Measurements from ENCODE around the gene PDIA5. TPM values are rescaled to one million over a fixed set of nuclear protein-coding genes. Genes with fewer than 3 reads are reported as not detected.

The PDIA5 gene
- total RNA-seq, 1 donor: 20.2 TPM

GRCh38 chr3:123039178-123039577 lies 27.6 kb upstream of the PDIA5 start:
- DNase-seq (ENCODE audit: low read depth in 2 of 3, low spot score in 2 of 3): no peak

GRCh38 chr3:123042413-123042812 lies 24.4 kb upstream of the PDIA5 start:
- DNase-seq (ENCODE audit: low read depth in 2 of 3, low spot score in 2 of 3): no peak

DNA sequence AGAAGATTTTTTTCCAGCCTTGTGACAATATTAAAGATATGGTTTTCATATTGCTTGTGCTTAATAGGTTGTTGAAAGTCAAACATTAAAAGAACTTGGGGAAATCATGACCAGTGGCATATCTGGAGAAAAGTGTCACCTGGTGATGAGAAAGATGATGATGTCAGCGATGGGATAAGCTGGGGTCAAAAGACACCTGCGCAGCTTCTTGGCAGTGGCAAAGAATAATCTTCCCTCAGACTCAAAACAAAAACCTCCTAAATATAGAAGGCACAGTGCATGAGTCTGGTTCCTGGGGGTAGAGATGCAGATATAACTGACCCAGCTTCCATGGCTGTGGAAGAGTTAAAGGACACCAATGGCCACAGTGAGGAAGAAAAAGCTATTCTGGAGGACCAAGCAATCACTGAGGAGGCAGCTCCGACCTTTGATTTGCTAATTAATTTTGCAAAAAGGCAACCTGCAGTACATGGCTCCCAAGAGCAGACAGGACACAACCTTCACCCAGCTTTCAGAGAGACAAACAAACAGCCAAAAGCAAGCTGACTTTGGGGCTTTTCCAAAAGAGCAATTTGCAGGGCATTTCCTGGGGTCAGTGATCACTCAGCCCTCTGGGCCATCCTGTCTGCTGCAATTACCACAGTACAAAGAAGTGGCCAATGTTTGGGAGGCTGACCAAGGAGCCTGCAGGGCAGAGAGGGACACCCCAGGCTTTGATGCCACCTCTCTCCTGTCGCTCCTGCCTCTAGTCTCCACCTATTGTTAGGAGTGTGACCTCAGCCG lies 21.7 kb upstream of the PDIA5 start:
- DNase-seq (ENCODE audit: low read depth in 2 of 3, low spot score in 2 of 3): no peak

DNA sequence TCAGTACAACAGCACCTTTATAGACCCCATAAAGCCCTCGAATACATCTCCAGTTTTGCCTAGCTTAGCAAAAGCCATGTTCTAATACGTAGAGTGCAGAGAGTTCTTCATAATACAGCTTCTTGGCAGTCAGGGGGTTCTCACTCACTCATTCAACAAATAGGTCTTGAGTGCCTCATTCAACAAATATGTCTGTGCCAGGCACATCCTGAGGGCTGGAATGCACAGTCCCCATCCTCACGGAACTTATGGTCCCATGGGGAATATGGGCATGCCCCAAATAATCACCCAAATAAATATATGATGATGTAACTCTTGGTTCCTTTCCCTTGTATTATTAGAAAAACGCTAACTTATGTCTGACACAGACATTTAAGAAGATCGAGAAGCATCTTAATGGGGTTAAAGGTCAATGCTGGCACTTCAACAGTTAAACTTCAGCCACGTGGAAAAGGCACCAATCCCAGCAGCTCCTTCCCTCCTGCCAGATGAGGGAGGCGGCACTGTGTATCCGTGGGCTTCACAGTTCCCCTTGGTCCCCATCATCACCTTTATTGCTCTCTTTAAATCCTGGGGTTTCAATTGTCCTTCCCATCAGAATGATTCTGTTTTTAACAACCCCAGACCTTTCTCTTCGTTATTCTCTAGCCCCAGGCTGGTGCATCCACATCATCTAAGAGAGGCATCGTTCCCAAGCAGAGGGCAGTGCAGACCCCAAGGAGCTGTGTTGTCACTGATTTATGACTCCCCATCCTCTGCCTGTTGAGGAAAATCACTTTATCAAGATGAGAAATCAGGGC lies 20.4 kb upstream of the PDIA5 start:
- no peak for DNase-seq (ENCODE audit: low read depth in 2 of 3, low spot score in 2 of 3)

- DNase-seq (ENCODE audit: low read depth in 2 of 3, low spot score in 2 of 3): no peak
Measured at GRCh38 chr3:123047062-123047319, 19.8 kb upstream of the PDIA5 start.

GRCh38 chr3:123048480-123049237 lies 18.2 kb upstream of the PDIA5 start:
- DNase-seq (ENCODE audit: low read depth in 2 of 3, low spot score in 2 of 3): no peak

GRCh38 chr3:123050666-123051065 lies 16.2 kb upstream of the PDIA5 start:
- no peak for DNase-seq (ENCODE audit: low read depth in 2 of 3, low spot score in 2 of 3)

GRCh38 chr3:123053107-123053506 lies 13.7 kb upstream of the PDIA5 start:
- no peak for DNase-seq (ENCODE audit: low read depth in 2 of 3, low spot score in 2 of 3)

GRCh38 chr3:123054109-123054778 lies 12.6 kb upstream of the PDIA5 start:
- DNase-seq (ENCODE audit: low read depth in 2 of 3, low spot score in 2 of 3): no peak

DNA sequence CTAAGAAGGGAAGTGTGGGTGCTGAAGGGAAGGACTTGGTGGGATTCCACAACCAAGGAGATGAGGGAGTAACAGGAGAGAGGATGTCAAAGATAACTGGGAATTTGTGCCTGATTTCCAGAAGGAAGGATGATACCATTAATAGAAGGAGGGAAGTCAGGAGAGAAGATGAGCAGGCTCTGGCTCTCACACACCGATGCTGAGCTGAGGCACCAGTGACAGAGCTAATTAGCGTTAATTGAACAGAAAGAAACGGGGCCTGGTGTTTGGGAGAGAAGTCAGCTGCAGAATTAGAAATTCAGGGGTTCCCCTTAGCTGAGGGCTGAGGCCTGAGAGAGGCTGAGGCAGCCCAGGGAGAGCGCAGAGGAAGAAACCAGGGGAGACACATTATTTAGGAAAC lies 11.9 kb upstream of the PDIA5 start:
- DNase-seq (ENCODE audit: low read depth in 2 of 3, low spot score in 2 of 3): no peak

DNA sequence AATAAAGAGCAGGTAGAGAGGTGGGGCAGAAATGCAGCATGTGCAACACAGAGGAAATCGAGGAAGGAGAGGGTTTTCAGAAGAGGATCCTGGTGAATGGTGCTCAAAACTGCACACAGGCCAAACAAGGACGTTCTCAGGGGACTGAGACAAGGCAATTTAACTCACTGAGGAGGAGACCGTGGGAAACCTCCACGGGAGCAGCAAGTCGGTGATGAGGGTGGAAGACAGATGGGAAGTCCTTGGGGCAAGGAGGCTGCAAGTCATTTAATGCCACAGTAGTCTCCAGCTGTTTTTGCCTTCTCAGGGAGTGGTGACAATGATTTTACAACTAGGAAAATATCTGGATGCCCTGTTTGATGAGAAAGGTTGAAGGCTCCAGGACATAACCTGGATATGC lies 11.5 kb upstream of the PDIA5 start:
- DNase-seq (ENCODE audit: low read depth in 2 of 3, low spot score in 2 of 3): no peak

- DNase-seq (ENCODE audit: low read depth in 2 of 3, low spot score in 2 of 3): no peak
Measured at GRCh38 chr3:123058505-123058904, 8.3 kb upstream of the PDIA5 start.

DNA sequence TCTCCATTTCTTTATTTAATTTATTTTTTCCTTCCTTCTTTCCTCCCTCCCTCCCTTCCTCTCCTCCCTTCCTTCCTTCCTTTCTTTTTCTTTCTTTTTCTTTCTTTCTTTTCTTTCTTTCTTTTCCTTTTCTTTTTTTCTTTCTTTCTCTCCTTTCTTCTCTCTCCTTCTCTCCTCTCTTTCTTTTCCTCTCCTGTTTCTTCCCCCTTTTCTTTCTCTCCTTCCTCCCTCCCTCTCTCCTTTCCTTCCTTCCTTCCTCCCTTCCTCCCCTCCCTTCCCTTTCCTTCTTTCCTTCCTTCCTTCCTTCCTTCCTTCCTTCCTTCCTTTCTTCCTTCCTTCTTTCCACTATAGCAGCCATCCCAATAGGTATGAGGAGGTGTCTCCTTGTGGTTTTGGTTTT lies 6.8 kb upstream of the PDIA5 start:
- no peak for DNase-seq (ENCODE audit: low read depth in 2 of 3, low spot score in 2 of 3)

DNA sequence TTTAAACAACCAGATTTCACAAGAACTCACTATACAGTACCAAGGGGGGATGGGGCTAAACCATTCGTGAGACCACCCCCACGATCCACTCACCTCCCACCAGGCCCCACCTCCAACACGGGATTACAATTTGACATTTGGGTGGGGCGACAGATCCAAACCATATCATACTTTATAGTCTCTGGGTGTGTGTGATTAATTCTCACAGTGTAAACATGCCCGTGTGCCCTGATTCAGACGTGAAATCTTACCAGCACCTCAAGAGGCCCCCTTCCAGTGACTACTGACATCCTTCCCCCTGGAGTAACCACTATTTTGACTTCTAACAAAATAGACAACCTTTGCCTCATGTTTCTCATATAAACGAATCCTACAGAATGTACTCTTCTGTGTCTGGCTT lies 5.0 kb upstream of the PDIA5 start:
- DNase-seq (ENCODE audit: low read depth in 2 of 3, low spot score in 2 of 3): no peak

DNA sequence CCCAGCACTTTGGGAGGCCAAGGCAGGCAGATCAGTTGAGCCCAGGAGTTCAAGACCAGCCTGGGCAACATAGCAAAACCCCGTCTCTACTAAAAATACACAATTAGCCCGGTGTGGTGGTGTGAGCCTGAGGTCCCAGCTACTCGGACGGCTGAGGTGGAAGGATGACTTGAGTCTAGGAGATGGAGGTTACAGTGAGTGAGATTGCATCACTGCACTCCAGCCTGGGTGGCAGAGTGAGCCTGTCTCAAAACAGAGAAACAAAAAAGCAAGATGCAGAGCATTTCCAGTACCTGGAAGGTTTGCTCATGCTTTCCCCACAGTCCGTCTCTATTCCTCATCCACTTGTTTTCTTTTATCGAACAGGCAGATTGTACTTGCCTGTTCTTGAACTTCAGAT lies 3.8 kb upstream of the PDIA5 start:
- DNase-seq (ENCODE audit: low read depth in 2 of 3, low spot score in 2 of 3): no peak

DNA sequence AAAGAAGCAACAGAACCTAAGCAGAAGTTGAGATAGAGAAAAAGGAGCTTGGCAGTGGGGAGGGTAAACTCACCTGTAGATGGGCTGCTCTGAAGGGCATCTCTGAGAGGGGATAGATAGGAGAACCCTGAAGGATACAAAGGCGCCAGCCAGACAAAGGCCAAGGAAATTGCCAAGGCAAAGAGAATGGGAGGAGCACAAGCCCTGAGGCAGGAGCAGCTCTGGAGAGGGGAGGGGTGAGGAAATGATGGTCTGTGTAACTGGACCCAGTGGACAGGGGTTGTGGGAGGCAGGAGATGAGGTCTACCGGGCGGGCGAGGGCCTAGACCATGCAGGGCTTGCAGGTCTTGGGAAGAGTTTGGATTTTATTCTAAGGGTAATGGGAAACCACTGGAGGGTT lies 2.3 kb upstream of the PDIA5 start:
- DNase-seq (ENCODE audit: low read depth in 2 of 3, low spot score in 2 of 3): no peak

GRCh38 chr3:123064914-123065313 lies 1.9 kb upstream of the PDIA5 start:
- DNase-seq (ENCODE audit: low read depth in 2 of 3, low spot score in 2 of 3): no peak

- DNase-seq (ENCODE audit: low read depth in 2 of 3, low spot score in 2 of 3): no peak
Measured at GRCh38 chr3:123066599-123066895, 278 bp upstream of the PDIA5 start.

DNA sequence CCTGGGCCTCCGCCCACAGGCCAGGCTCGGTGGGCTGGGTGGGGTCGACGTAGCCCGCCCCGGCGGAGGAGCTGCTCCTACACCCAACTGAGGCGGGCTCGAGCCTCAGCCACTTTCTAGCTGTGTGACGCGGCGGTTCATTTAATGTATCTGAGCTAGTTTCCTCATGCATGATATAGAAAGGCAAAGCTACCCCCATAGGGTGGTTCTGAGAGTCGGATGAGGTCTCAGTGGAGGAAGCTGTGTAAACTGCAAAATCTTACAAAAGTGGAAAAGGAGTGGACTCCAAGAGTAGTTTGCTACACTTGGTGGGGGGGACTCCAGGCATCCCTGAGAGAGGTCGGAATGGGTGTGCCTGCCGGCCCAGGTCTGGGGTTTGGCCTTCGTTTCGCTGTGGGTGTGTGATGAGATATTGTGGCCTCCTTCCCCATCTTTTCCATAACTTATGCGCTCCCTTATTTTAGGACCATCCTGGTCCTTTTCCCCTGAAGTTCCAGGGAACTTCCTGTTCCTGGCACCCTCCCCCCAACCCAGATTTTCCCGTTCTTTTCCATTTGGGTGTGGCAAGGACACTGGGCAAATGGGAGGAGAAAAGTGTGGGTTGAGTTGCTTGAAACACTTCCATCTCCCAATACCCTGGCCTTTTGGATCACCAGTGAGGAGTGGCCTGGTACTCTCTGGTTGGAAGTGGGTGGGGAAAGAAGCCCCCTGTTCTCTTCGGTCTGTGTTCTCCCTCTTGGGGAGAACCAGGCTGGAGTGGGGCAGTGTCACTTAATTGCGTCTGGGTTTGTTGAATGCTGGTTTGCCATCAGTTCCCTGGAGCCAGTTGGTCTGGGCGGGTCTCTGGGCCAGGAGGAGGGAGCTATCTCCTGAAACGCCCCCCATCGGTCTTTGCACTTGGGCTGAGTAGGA lies 1.1 kb downstream of the PDIA5 start:
- no peak for DNase-seq (ENCODE audit: low read depth in 2 of 3, low spot score in 2 of 3)

DNA sequence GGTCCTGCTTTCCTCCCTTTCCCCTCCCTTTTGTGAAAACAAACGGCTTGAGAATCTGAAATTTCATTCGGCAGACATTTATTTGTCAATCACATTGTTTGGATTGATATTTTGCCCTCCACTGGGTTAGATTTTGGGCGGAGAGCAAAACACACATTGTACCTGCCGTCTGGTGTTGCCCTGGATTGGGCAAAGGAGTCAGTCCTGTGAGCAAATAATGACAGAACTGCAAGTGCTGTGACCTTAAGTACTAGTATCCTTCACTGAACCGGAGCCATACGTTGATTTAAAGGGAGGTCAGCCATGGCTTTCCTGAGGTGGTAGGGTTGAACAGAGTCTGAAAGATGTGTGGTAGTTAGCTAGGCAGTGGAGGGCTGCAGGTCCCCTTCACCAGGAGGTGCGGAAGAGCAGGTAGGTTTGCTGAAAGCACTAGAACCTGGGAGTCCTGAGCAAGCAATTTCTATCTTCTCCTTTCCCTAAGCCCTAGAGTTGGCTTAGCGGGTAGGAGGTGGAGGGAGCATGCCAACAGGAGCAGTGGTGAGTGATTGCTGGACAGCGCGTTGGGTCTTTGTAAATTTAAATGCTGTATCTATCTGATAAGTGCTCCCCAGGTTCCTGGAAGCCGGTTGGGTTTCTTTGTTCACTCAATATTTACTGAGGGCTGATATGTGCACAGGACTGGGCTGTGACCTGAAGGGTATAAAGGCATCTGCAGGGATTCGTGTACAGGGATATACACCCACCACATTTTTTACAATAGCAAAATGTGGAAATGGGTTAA lies 2.0 kb downstream of the PDIA5 start:
- no peak for DNase-seq (ENCODE audit: low read depth in 2 of 3, low spot score in 2 of 3)

Measured in hematopoietic multipotent progenitor cell (in vitro differentiated cells).